ENCODE results near the gene MAPK11. TPM values are rescaled to one million over a fixed set of nuclear protein-coding genes. Genes with fewer than 3 reads are reported as not detected.
A peak's percentile ranks its signal among the peaks of the same experiment; 100 is the strongest.

The MAPK11 gene
- total and polyA plus RNA-seq, 9 of the 15 experiments (the other 6 are each of a cell fraction or from before 2014, with no cell fraction given): 0.06 to 14.6 (median 5.3) TPM

GRCh38 chr22:50260801-50261614 lies 9.2 kb downstream of the MAPK11 start (continued):
- TF ChIP-seq SIX5 (IDR thresholded peaks at IDR 0.05; ENCODE audit: borderline replicate concordance in 1 of 2, insufficient read depth in 1 of 2, low read depth in 1 of 2, low read length in 2 of 2) (no peak), ZNF174 (CRISPR knock-in tag; IDR thresholded peaks at IDR 0.05) (no peak), MYC (IDR thresholded peaks at IDR 0.05; ENCODE audit: low read depth, low read length) (peak; percentile 71; the same call in 1 of the 2 replicates), MYC (CRISPR knock-in tag; IDR thresholded peaks at IDR 0.05; ENCODE audit: borderline replicate concordance, low read depth) (no peak), YBX1 (IDR thresholded peaks at IDR 0.05) (no peak), EP400 (IDR thresholded peaks at IDR 0.05) (peak; percentile 27; the same call in 1 of the 2 replicates), CHCHD3 (CRISPR knock-in tag; IDR thresholded peaks at IDR 0.05) (no peak), MEIS2 (IDR thresholded peaks at IDR 0.05; ENCODE audit: partially characterized antibody) (no peak), E2F3 (CRISPR knock-in tag; IDR thresholded peaks at IDR 0.05) (no peak), CEBPB (tag; IDR thresholded peaks at IDR 0.05) (no peak), ZFX (CRISPR knock-in tag; IDR thresholded peaks at IDR 0.05) (peak; percentile 57; the same call in 1 of the 2 replicates), SAFB (IDR thresholded peaks at IDR 0.05; ENCODE audit: borderline replicate concordance, low read depth, low read length) (no peak), KAT7 (CRISPR knock-in tag; IDR thresholded peaks at IDR 0.05; ENCODE audit: borderline replicate concordance) (no peak), THAP12 (CRISPR knock-in tag; IDR thresholded peaks at IDR 0.05) (no peak), ZNF699 (CRISPR knock-in tag; IDR thresholded peaks at IDR 0.05; ENCODE audit: insufficient replicate concordance) (no peak), CBX3 (IDR thresholded peaks at IDR 0.05; ENCODE audit: borderline replicate concordance in 1 of 2, low read length in 2 of 2) (no peak), ZNF384 (IDR thresholded peaks at IDR 0.05; ENCODE audit: low read depth, low read length) (no peak)
- TF ChIP-seq, protein P1, sequence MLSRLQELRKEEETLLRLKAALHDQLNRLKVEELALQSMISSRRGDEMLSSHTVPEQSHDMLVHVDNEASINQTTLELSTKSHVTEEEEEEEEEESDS (CRISPR knock-in tag; IDR thresholded peaks at IDR 0.05): no peak
- TF ChIP-seq, protein P2, sequence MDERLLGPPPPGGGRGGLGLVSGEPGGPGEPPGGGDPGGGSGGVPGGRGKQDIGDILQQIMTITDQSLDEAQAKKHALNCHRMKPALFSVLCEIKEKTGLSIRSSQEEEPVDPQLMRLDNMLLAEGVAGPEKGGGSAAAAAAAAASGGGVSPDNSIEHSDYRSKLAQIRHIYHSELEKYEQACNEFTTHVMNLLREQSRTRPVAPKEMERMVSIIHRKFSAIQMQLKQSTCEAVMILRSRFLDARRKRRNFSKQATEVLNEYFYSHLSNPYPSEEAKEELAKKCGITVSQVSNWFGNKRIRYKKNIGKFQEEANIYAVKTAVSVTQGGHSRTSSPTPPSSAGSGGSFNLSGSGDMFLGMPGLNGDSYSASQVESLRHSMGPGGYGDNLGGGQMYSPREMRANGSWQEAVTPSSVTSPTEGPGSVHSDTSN (CRISPR knock-in tag; IDR thresholded peaks at IDR 0.05; ENCODE audit: low read depth): no peak
- TF ChIP-seq, protein P2 (tag; conservative IDR thresholded peaks at IDR 0.05; ENCODE audit: low read depth): no peak
- TF ChIP-seq, protein P3, sequence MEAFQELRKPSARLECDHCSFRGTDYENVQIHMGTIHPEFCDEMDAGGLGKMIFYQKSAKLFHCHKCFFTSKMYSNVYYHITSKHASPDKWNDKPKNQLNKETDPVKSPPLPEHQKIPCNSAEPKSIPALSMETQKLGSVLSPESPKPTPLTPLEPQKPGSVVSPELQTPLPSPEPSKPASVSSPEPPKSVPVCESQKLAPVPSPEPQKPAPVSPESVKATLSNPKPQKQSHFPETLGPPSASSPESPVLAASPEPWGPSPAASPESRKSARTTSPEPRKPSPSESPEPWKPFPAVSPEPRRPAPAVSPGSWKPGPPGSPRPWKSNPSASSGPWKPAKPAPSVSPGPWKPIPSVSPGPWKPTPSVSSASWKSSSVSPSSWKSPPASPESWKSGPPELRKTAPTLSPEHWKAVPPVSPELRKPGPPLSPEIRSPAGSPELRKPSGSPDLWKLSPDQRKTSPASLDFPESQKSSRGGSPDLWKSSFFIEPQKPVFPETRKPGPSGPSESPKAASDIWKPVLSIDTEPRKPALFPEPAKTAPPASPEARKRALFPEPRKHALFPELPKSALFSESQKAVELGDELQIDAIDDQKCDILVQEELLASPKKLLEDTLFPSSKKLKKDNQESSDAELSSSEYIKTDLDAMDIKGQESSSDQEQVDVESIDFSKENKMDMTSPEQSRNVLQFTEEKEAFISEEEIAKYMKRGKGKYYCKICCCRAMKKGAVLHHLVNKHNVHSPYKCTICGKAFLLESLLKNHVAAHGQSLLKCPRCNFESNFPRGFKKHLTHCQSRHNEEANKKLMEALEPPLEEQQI (IDR thresholded peaks at IDR 0.05): no peak

Data from K562 (cell line).